Activated gamma-delta T cell treated with Interleukin-2 at 50 U/mL for 16 hours (primary cell): Measurements from ENCODE around the gene ZDBF2.
"Not testable (repeated sequence)": the region's sequence is repeated elsewhere in the genome, so short reads cannot be mapped to it uniquely, and the experiment has no call there.

Experiments used
- DNase-seq: peaks from one replicate; pipeline ENCODE4 v3.0.0-alpha.2; 2020

Gene ZDBF2

GRCh38 chr2:206260188-206261012 is 14.1 kb upstream of the ZDBF2 start:
- no peak for DNase-seq

DNA sequence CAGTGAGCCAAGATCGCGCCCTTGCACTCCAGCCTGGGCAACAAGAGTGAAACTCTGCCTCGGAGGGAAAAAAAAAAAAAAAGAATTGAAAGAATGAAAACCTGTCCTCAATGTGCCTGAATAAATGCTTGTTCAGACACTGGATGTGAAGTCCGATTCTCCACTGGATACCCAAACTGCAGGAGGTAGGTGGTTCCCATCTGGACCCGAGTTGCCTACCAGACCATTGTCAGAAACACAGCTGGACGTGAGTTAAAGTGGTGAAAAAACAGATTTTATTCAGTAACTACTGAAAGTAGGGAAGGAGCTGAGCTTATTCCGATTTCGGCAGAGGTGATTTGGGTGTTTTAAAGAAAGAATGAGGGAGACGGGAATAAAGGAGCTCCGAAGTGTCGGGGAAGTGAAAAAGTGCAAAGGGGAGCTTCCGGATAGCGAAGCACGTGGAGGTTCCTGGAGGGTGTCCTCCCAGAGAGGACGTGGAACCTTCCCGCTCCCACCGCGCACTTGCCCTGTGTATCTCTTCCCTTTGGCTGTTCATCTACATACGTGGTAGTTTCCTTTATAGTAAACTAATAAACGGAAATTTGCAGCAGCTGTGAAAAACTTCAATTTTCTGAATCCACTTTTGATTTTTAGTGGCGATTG is 10.4 kb upstream of the ZDBF2 start:
- no peak for DNase-seq

- DNase-seq = no peak
Measured at GRCh38 chr2:206266130-206267125, 8.0 kb upstream of the ZDBF2 start.

- no peak for DNase-seq
Measured at GRCh38 chr2:206267567-206267966, 6.9 kb upstream of the ZDBF2 start.

GRCh38 chr2:206271065-206271464 is 3.4 kb upstream of the ZDBF2 start:
- no peak for DNase-seq

DNA sequence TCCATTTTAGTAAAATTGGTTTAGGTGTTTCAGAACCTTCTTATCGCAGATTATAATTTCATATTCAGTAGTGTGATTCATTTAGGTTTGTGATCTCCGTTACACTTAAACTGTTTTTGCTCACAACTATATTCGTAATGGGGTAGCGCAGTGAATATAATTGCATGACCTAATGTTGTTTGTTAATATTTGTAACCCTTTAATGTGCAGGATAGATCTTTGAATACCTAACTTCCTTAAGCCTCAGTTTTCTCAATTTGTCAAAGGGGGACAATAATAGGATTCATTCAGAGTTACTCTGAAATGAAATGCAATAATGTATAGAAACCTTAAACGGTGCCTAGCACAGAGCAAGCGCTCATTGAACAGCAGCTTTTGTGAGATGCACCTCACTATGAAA is 558 bp upstream of the ZDBF2 start:
- no peak for DNase-seq

GRCh38 chr2:206275312-206276055 is 1.0 kb downstream of the ZDBF2 start:
- no peak for DNase-seq

GRCh38 chr2:206276169-206276942 is 1.9 kb downstream of the ZDBF2 start:
- no peak for DNase-seq

DNA sequence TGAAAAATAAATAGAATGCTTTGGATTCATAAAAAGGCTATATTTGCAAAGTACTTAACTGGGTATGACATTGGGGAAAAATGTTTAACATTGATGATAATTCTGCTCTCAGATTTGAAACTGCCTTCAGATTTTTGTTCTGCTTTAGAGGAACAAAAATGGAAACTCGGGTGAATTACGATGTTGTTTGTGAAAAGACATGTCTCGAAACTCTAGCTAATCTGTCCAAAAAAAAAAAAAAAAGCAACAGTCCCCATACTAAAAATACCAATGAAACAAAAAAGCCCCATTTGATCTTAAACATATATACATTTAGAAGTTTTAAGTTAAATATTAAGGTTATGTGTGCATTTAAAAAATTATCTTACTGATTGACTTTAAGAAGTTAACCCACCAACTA is 3.0 kb downstream of the ZDBF2 start:
- no peak for DNase-seq

- no peak for DNase-seq
Measured at GRCh38 chr2:206282746-206283145, 8.3 kb downstream of the ZDBF2 start.

- no peak for DNase-seq
Measured at GRCh38 chr2:206287197-206287596, 12.7 kb downstream of the ZDBF2 start.

DNA sequence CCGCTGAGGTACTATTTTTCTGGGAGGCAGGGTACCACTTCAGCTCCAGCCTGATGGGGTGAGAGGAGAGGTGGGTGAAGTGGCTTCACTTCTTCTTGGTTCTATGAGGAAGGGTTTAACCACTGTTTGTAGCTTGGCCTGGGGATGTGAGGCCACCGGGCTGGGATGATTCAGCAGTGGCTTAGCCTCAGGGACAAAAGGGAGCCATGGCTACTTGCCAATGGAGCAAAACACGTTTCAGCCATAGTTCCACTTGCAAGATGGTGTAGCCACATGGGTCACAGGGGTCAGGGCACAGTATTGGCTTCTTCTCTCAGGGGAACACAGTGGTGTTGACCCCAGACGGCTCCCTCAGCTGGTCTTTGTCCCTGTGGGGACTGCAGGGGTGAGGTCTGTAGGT is 14.9 kb downstream of the ZDBF2 start:
- no peak for DNase-seq

DNA sequence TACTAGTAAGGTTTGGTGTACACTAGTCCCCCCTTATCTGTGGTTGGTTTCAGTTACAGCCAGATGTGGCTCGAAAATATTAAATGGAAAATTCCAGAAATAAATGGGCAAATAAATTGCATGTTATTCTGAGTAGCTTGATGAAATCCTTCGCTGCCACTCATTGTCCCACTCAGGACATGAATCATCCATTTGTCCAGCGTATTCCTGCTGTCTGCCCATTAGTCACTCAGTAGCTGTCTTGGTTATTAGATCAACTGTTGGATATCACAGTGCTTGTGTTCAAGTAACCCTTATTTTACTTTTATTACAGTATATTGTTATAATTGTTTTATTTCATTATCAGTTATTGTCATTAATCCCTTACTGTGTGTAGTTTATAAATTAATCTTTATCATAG is 21.7 kb downstream of the ZDBF2 start:
- DNase-seq = no peak

GRCh38 chr2:206299608-206300007 is 25.1 kb downstream of the ZDBF2 start:
- not testable (repeated sequence) for DNase-seq

DNA sequence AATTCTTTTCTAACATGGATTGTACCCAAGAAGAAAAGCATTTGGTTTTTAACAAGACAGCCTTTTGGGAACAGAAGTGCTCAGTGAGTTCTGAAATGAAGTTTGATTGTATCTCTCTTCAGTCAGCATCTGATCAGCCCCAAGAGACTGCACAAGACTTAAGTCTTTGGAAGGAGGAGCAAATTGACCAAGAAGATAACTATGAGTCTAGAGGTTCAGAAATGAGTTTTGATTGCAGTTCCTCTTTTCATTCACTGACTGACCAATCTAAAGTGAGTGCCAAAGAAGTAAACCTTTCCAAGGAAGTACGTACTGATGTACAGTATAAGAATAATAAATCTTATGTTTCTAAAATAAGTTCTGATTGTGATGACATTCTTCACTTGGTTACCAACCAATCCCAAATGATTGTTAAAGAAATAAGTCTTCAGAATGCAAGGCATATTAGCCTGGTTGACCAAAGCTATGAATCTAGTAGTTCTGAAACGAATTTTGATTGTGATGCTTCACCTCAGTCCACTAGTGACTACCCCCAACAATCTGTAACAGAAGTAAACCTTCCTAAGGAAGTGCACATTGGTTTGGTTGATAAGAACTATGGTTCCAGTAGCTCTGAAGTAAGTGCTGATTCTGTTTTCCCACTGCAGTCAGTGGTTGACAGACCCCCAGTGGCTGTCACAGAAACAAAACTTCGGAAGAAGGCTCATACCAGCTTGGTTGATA is 31.2 kb downstream of the ZDBF2 start:
- no peak for DNase-seq

GRCh38 chr2:206311026-206311425 is 36.6 kb downstream of the ZDBF2 start:
- no peak for DNase-seq

- no peak for DNase-seq
Measured at GRCh38 chr2:206316141-206316540, 41.7 kb downstream of the ZDBF2 start.

DNA sequence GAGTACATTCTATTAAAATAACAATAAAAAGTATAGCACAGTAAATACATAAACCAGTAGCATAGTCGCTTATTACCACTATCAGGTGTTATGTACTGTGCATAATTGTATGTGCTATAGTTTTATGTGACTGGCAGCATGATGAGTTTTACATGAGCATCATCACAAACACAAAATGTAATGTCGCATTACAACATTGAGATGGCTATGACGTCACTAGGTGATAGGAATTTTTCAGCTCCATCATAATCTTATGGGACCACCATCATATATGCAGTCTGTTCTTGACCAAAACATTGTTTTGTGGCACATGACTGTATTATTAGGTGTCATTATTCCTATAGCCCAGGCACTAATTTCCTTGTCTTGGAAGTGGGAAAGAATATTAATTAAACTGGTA is 48.6 kb downstream of the ZDBF2 start:
- no peak for DNase-seq

DNA sequence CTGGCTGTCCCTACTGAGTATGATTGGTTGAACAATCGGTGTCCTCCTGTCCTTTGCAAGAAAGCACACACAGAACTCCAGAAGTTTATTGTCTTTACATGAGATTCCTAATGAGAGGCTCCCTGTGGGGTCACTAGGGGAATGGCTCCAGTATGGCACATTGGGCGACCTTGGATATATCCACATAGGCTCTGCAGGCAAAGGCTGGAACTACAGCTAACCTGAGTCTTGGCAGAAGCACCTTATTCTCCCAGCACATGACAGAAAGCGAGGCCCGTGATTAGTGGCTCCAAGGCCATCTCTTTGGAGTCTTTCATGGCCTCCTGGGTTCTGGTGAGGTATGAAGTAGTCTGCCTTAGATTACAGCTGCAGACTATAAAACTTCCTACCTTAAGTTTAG is 49.0 kb downstream of the ZDBF2 start:
- no peak for DNase-seq

DNA sequence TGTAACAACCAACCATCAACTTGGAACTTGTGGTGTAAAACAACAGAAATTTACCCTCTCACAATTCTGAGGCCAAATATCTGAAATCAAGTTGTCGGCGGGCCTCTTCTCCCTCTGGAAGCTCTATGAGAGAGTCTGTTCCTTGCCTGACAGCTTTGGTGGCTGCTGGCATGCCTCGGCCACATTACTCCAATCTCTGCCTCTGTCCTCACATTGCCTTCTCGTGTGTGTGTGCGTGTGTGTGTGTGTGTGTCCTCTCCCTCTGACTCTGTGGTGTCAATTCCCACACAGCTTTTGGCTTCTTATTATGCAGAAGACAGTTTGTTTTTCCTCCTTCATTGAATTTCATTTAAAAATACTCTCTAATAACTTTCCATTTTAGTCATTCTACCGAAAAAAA is 50.4 kb downstream of the ZDBF2 start:
- DNase-seq = no peak

DNA sequence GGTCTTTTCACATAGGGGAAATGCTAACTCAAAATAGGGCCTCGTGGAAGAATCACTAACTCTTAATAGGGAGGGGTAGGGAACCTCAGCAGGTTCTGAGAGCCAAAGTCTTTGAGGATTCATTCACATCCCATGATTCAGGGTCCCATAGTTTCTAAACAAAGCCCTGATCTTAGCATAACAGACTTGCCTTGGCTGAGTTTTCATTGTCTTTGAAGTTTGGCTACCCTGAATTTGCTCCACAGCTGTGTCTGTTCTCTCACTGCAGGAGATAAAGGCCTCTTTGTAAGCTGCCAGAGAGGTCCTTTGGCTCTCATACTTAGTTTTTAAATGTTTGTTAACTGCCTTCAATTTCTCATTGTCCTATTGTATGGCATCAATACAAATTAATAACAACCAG is 54.5 kb downstream of the ZDBF2 start:
- no peak for DNase-seq
